B cell (primary cell): Measurements from ENCODE around the gene MRPL24. TPM values are rescaled to one million over a fixed set of nuclear protein-coding genes. Genes with fewer than 3 reads are reported as not detected.

ENCODE experiments used
- ATAC-seq: fragments of 200-7000 bp; cut with Tn5 transposase; one replicate; pipeline ENCODE4 v1.10.0; 2021; ENCODE audit warnings: low read depth, mild to moderate bottlenecking, moderate number of reproducible peaks, moderate library complexity
- CTCF ChIA-PET: fragments of 350-600 bp; sonication (Branson Sonifier 250); formaldehyde crosslinking; loops from one replicate; lab custom pipeline; 2021; ENCODE audit warnings: antibody characterized with exemption, inconsistent platforms; lab: Charles Lee
- POLR2A ChIA-PET: fragments of 350-600 bp; sonication (Branson Sonifier 250); formaldehyde crosslinking; loops from one replicate; lab custom pipeline; 2021; ENCODE audit warnings: antibody characterized with exemption; lab: Charles Lee
- DNase-seq: peaks from one replicate; pipeline ENCODE4 v3.0.0; 2013
- H2AFZ ChIP-seq: 2 replicates; pipeline ENCODE4 v1.6.1; 2012; ENCODE audit warnings: mild to moderate bottlenecking, low read depth, low read length; ENCODE audit not compliant: insufficient read depth, poor library complexity, severe bottlenecking
- H3K27ac ChIP-seq, 2 donors: 1 replicate in 1 of 2; 2 replicates in 1 of 2; pipeline ENCODE4 v1.5.1; 2012 to 2013; ENCODE audit warnings: low read length in 2 of 2, mild to moderate bottlenecking in 2 of 2, moderate library complexity in 1 of 2
- H3K27me3 ChIP-seq, 4 experiments: fragments of 200-600 bp in 1 of 4; sonication (generic) in 1 of 4; replicated peaks in 1 of 4; 1 replicate in 2 of 4; 2 replicates in 2 of 4; pipeline versions ENCODE4 v1.6.1 to v1.7.0; 2013 to 2016; ENCODE audit warnings: low read length in 3 of 4, mild to moderate bottlenecking in 2 of 4, mixed read lengths in 1 of 4, moderate library complexity in 1 of 4; ENCODE audit not compliant: insufficient read depth in 4 of 4, control insufficient read depth in 3 of 4; ENCODE audit errors: control extremely low read depth in 1 of 4
- H3K36me3 ChIP-seq, 2 experiments: replicated peaks in 1 of 2; 1 replicate in 1 of 2; 2 replicates in 1 of 2; pipeline versions ENCODE4 v1.6.1 to v1.7.1; 2013; ENCODE audit warnings: low read length in 1 of 2; ENCODE audit not compliant: insufficient read depth in 2 of 2, control insufficient read depth in 1 of 2; ENCODE audit errors: control extremely low read depth in 1 of 2, extremely low read depth in 1 of 2
- H3K4me1 ChIP-seq, 2 donors: fragments of 200-600 bp in 1 of 2; sonication (generic) in 1 of 2; 1 replicate in 1 of 2; 2 replicates in 1 of 2; pipeline versions ENCODE4 v1.5.1 to v1.6.1; 2013 to 2017; ENCODE audit warnings: low read length in 2 of 2; ENCODE audit not compliant: control insufficient read depth in 2 of 2, insufficient read depth in 2 of 2
- H3K4me2 ChIP-seq: replicated peaks from 2 replicates; pipeline ENCODE3; 2012; ENCODE audit warnings: mild to moderate bottlenecking, low read depth, low read length; ENCODE audit not compliant: poor library complexity, severe bottlenecking
- H3K4me3 ChIP-seq, 5 experiments: fragments of 200-600 bp in 1 of 5; sonication (generic) in 1 of 5; 1 replicate in 3 of 5; 2 replicates in 2 of 5; pipeline versions ENCODE4 v1.5.1 to v1.7.0; 2011 to 2016; ENCODE audit warnings: low read length in 4 of 5, mild to moderate bottlenecking in 4 of 5, low read depth in 2 of 5, control low read depth in 1 of 5, moderate library complexity in 1 of 5; ENCODE audit not compliant: insufficient read depth in 1 of 5; ENCODE audit errors: control extremely low read depth in 1 of 5, extremely low read depth in 1 of 5
- H3K79me2 ChIP-seq: fragments of 200-600 bp; sonication (generic); one replicate; pipeline ENCODE4 v1.6.0; 2016; ENCODE audit warnings: low read length; ENCODE audit not compliant: control insufficient read depth, insufficient read depth
- H3K9ac ChIP-seq: fragments of 200-600 bp; sonication (generic); 2 replicates; pipeline ENCODE4 v1.6.1; 2017; ENCODE audit warnings: mild to moderate bottlenecking, low read length, moderate library complexity
- H3K9me3 ChIP-seq, 3 donors: one replicate each; pipeline versions ENCODE4 v1.6.1 to v1.7.1; 2013; ENCODE audit warnings: low read length in 2 of 3; ENCODE audit not compliant: control insufficient read depth in 2 of 3, insufficient read depth in 1 of 3; ENCODE audit errors: control extremely low read depth in 1 of 3
- H4K20me1 ChIP-seq: 2 replicates; pipeline ENCODE4 v1.6.0; 2012; ENCODE audit warnings: mild to moderate bottlenecking, low read length; ENCODE audit not compliant: insufficient read depth, control insufficient read depth, poor library complexity, severe bottlenecking
- H3K27ac Mint-ChIP-seq: one replicate; pipeline ENCODE4 v1.8.0; 2021; ENCODE audit warnings: mixed read lengths
- H3K27me3 Mint-ChIP-seq: one replicate; pipeline ENCODE4 v1.8.0; 2021; ENCODE audit warnings: mixed read lengths
- H3K4me1 Mint-ChIP-seq: one replicate; pipeline ENCODE4 v1.8.0; 2021; ENCODE audit warnings: mixed read lengths
- H3K4me3 Mint-ChIP-seq: one replicate; pipeline ENCODE4 v1.8.0; 2021; ENCODE audit warnings: mixed read lengths
- H3K9me3 Mint-ChIP-seq: one replicate; pipeline ENCODE4 v1.8.0; 2022; ENCODE audit warnings: mixed read lengths; ENCODE audit not compliant: insufficient read depth
- CTCF ChIP-seq: fragments of 200-600 bp; IDR thresholded peaks from one replicate; pipeline ENCODE4 v1.8.0; 2022; ENCODE audit warnings: antibody characterized with exemption, mild to moderate bottlenecking
- EZH2 ChIP-seq: IDR thresholded peaks from 2 replicates; pipeline ENCODE4 v1.6.1; 2012; ENCODE audit warnings: borderline replicate concordance, low read depth, mild to moderate bottlenecking, moderate library complexity, low read length; ENCODE audit not compliant: insufficient read depth, poor library complexity, severe bottlenecking
- WGBS: methylation state at CpG from one replicate; pipeline ENCODE4 v1.1.5; 2013; ENCODE audit warnings: missing lambda C conversion rate; ENCODE audit not compliant: insufficient coverage; 5-methylcytosine and 5-hydroxymethylcytosine counted together
- intact Hi-C: fragments of 100-400 bp; cut with micrococcal nuclease; formaldehyde crosslinking; loops from one replicate; pipeline ENCODE4 v1.10.0; 2022
- polyA plus RNA-seq: library from polyadenylated mRNA; depleted of rRNA; stranded (reverse); fragments of >200 nt; gene quantifications from 2 replicates; pipeline ENCODE4 v1.2.3, GENCODE V29; 2012
- total RNA-seq, 2 donors: library from RNA; stranded (reverse); fragments of 120-200 nt in 1 of 2; gene quantifications; 1 replicate in 1 of 2; 2 replicates in 1 of 2; pipeline versions ENCODE4 v1.2.3 to v1.2.4, GENCODE V29; 2013 to 2022

MRPL24 gene
- total and polyA plus RNA-seq, 2 donors (not counting 1 experiment from before 2014, with no cell fraction given), result 34.6 to 39.4 TPM

- Histone ChIP-seq H3K9ac (peak within 1 kb of the TSS; percentile 74), H3K4me2 (peak within 1 kb of the TSS; percentile 99), H4K20me1 (peaks cover 7% of the 10 kb centered on the region), H3K36me3 (no peaks in the 10 kb centered on the region), H3K4me3 (peak within 1 kb of the TSS in 4 of 5 experiments; percentile 54 to 70 (median 58)), H3K4me1 (peaks cover 28% of the 10 kb centered on the region in 2 donors), H3K27me3 (peaks cover 3 to 58% (median 35%) of the 10 kb centered on the region in 4 experiments), H3K9me3 (peaks cover 0 to 3% (median 0%) of the 10 kb centered on the region in 3 donors), H3K27ac (no peak within 1 kb of the TSS), H2AFZ (peak within 1 kb of the TSS; percentile 71), H3K79me2 (no peaks in the 10 kb centered on the region)
- WGBS, result 3% methylated on average over 30 of the region's 42 CpGs
- intact Hi-C loops, result loop anchor here (5.0 kb wide), 1 partner anchor 157 kb away; the partner anchor contains the start of gene NTRK1
- TF ChIP-seq EZH2, result no peak
- TF ChIP-seq CTCF, result no peak
- peak within 1 kb of the TSS; percentile 89 for H3K4me3 Mint-ChIP-seq
- DNase-seq (no peak), ATAC-seq (peak; percentile 48)
- peaks cover 24% of the 10 kb centered on the region for H3K27me3 Mint-ChIP-seq
- CTCF ChIA-PET, result interaction anchor here (1.2 to 7.6 kb wide), 13 partner anchors 11 to 81 kb away, joined by 3 to 80 read pairs (median 7); partner anchors contain the start of genes ISG20L2, METTL25B and NES
- POLR2A ChIA-PET, result interaction anchor here (1.1 to 2.1 kb wide), 2 partner anchors 23 to 27 kb away, joined by 4 to 7 read pairs; partner anchors contain the start of genes ISG20L2 and METTL25B
- no peaks in the 10 kb centered on the region for H3K9me3 Mint-ChIP-seq
- H3K27ac Mint-ChIP-seq, result no peak within 1 kb of the TSS
- peaks cover 32% of the 10 kb centered on the region for H3K4me1 Mint-ChIP-seq
Measured at GRCh38 chr1:156705321-156705917, 35.5 kb downstream of the MRPL24 start, which contains the start of gene CRABP2. Gene CRABP2, minus strand, starts transcription at chr1:156705583. Its CDS starts 137 bp downstream, at chr1:156705446.
